Measurements from ENCODE around the gene TRPC3.

- TF ChIP-seq CTCF (IDR thresholded peaks at IDR 0.05; ENCODE audit: poor library complexity, severe bottlenecking) (no peak), RAD21 (conservative IDR thresholded peaks at IDR 0.05) (no peak), EZH2 (IDR thresholded peaks at IDR 0.05; ENCODE audit: borderline replicate concordance, insufficient read depth, low read length, poor library complexity, severe bottlenecking) (no peak)
These were observed 12.2 kb downstream of the TRPC3 start for GRCh38 chr4:121939690-121940089.

Data from neural cell (in vitro differentiated cells).